ENCODE results near the gene ARHGAP8. TPM values are rescaled to one million over a fixed set of nuclear protein-coding genes. Genes with fewer than 3 reads are reported as not detected.

The ARHGAP8 gene
- polyA plus RNA-seq, 2 donors, result 7.2 to 11.2 TPM

- Histone ChIP-seq H3K27me3 (ENCODE audit: control insufficient read depth in 1 of 2, insufficient read depth in 2 of 2, low read length in 2 of 2) (no peaks in the 10 kb centered on the region), H3K4me3 (ENCODE audit: low read depth in 1 of 2, low read length in 2 of 2) (no peak overlapping the region), H3K4me1 (ENCODE audit: control insufficient read depth in 2 of 2, insufficient read depth in 2 of 2, low read length in 1 of 2) (no peaks in the 10 kb centered on the region), H3K36me3 (ENCODE audit: control insufficient read depth in 2 of 2, insufficient read depth in 2 of 2, low read length in 1 of 2) (no peaks in the 10 kb centered on the region), H3K9me3 (ENCODE audit: control insufficient read depth in 2 of 2, insufficient read depth in 1 of 2, low read depth in 1 of 2, low read length in 1 of 2) (peaks cover 0 to 2% of the 10 kb centered on the region in 2 donors), H3K27ac (ENCODE audit: low read depth in 2 of 2, low read length in 1 of 2) (no peak overlapping the region)
- 79 to 82% methylated on average over 16 of the region's 16 CpGs for WGBS, 2 donors
These were observed 24.4 kb downstream of the ARHGAP8 start for GRCh38 chr22:44776605-44777363.

GRCh38 chr22:44777364-44777755 lies 25.0 kb downstream of the ARHGAP8 start:
- peaks cover 0 to 2% of the 10 kb centered on the region in 2 donors for H3K9me3 ChIP-seq (ENCODE audit: control insufficient read depth in 2 of 2, insufficient read depth in 1 of 2, low read depth in 1 of 2, low read length in 1 of 2)
- H3K4me1 ChIP-seq (ENCODE audit: control insufficient read depth in 2 of 2, insufficient read depth in 2 of 2, low read length in 1 of 2), result no peaks in the 10 kb centered on the region
- H3K27me3 ChIP-seq (ENCODE audit: control insufficient read depth in 1 of 2, insufficient read depth in 2 of 2, low read length in 2 of 2), result no peaks in the 10 kb centered on the region
- H3K36me3 ChIP-seq (ENCODE audit: control insufficient read depth in 2 of 2, insufficient read depth in 2 of 2, low read length in 1 of 2), result no peaks in the 10 kb centered on the region
- H3K4me3 ChIP-seq (ENCODE audit: low read depth in 1 of 2, low read length in 2 of 2), result no peak overlapping the region
- 72 to 79% methylated on average over 2 of the region's 2 CpGs for WGBS, 2 donors
- H3K27ac ChIP-seq (ENCODE audit: low read depth in 2 of 2, low read length in 1 of 2), result no peak overlapping the region

GRCh38 chr22:44780876-44781449 lies 28.6 kb downstream of the ARHGAP8 start:
- Histone ChIP-seq H3K36me3 (ENCODE audit: control insufficient read depth in 2 of 2, insufficient read depth in 2 of 2, low read length in 1 of 2) (no peaks in the 10 kb centered on the region), H3K4me1 (ENCODE audit: control insufficient read depth in 2 of 2, insufficient read depth in 2 of 2, low read length in 1 of 2) (no peaks in the 10 kb centered on the region)

GRCh38 chr22:44782363-44782963 lies 30.1 kb downstream of the ARHGAP8 start:
- H3K9me3 ChIP-seq (ENCODE audit: control insufficient read depth in 2 of 2, insufficient read depth in 1 of 2, low read depth in 1 of 2, low read length in 1 of 2), result no peaks in the 10 kb centered on the region
- H3K27ac ChIP-seq (ENCODE audit: low read depth in 2 of 2, low read length in 1 of 2), result no peak overlapping the region
- no peaks in the 10 kb centered on the region for H3K4me1 ChIP-seq (ENCODE audit: control insufficient read depth in 2 of 2, insufficient read depth in 2 of 2, low read length in 1 of 2)
- H3K36me3 ChIP-seq (ENCODE audit: control insufficient read depth in 2 of 2, insufficient read depth in 2 of 2, low read length in 1 of 2), result peaks cover 0 to under 1% of the 10 kb centered on the region in 2 donors
- no peaks in the 10 kb centered on the region for H3K27me3 ChIP-seq (ENCODE audit: control insufficient read depth in 1 of 2, insufficient read depth in 2 of 2, low read length in 2 of 2)
- no peak overlapping the region for H3K4me3 ChIP-seq (ENCODE audit: low read depth in 1 of 2, low read length in 2 of 2)
- 61 to 73% methylated on average over 17 of the region's 17 CpGs for WGBS, 2 donors

More at GRCh38 chr22:44780876-44781449, 28.6 kb downstream of the ARHGAP8 start:
- H3K9me3 ChIP-seq (ENCODE audit: control insufficient read depth in 2 of 2, insufficient read depth in 1 of 2, low read depth in 1 of 2, low read length in 1 of 2), result no peaks in the 10 kb centered on the region
- H3K27ac ChIP-seq (ENCODE audit: low read depth in 2 of 2, low read length in 1 of 2), result no peak overlapping the region
- no peak overlapping the region for H3K4me3 ChIP-seq (ENCODE audit: low read depth in 1 of 2, low read length in 2 of 2)
- no peaks in the 10 kb centered on the region for H3K27me3 ChIP-seq (ENCODE audit: control insufficient read depth in 1 of 2, insufficient read depth in 2 of 2, low read length in 2 of 2)
- 83 to 84% methylated on average over 17 of the region's 17 CpGs for WGBS, 2 donors

- no peaks in the 10 kb centered on the region for H3K9me3 ChIP-seq (ENCODE audit: control insufficient read depth in 2 of 2, insufficient read depth in 1 of 2, low read depth in 1 of 2, low read length in 1 of 2)
- H3K27me3 ChIP-seq (ENCODE audit: control insufficient read depth in 1 of 2, insufficient read depth in 2 of 2, low read length in 2 of 2), result no peaks in the 10 kb centered on the region
- H3K27ac ChIP-seq (ENCODE audit: low read depth in 2 of 2, low read length in 1 of 2), result no peak overlapping the region
- 66 to 77% methylated on average over 9 to 10 of the region's 10 CpGs for WGBS, 2 donors
- H3K4me3 ChIP-seq (ENCODE audit: low read depth in 1 of 2, low read length in 2 of 2), result no peak overlapping the region
- H3K36me3 ChIP-seq (ENCODE audit: control insufficient read depth in 2 of 2, insufficient read depth in 2 of 2, low read length in 1 of 2), result peaks cover 0 to 2% of the 10 kb centered on the region in 2 donors
- no peaks in the 10 kb centered on the region for H3K4me1 ChIP-seq (ENCODE audit: control insufficient read depth in 2 of 2, insufficient read depth in 2 of 2, low read length in 1 of 2)
These were observed 30.7 kb downstream of the ARHGAP8 start for GRCh38 chr22:44783091-44783490.

GRCh38 chr22:44783581-44783980 lies 31.2 kb downstream of the ARHGAP8 start:
- Histone ChIP-seq H3K4me3 (ENCODE audit: low read depth in 1 of 2, low read length in 2 of 2) (no peak overlapping the region), H3K27me3 (ENCODE audit: control insufficient read depth in 1 of 2, insufficient read depth in 2 of 2, low read length in 2 of 2) (no peaks in the 10 kb centered on the region), H3K27ac (ENCODE audit: low read depth in 2 of 2, low read length in 1 of 2) (no peak overlapping the region), H3K4me1 (ENCODE audit: control insufficient read depth in 2 of 2, insufficient read depth in 2 of 2, low read length in 1 of 2) (no peaks in the 10 kb centered on the region), H3K9me3 (ENCODE audit: control insufficient read depth in 2 of 2, insufficient read depth in 1 of 2, low read depth in 1 of 2, low read length in 1 of 2) (no peaks in the 10 kb centered on the region), H3K36me3 (ENCODE audit: control insufficient read depth in 2 of 2, insufficient read depth in 2 of 2, low read length in 1 of 2) (peaks cover 0 to 2% of the 10 kb centered on the region in 2 donors)
- 47 to 49% methylated on average over 14 of the region's 14 CpGs for WGBS, 2 donors

GRCh38 chr22:44786136-44786535 lies 33.8 kb downstream of the ARHGAP8 start:
- H3K36me3 ChIP-seq (ENCODE audit: control insufficient read depth in 2 of 2, insufficient read depth in 2 of 2, low read length in 1 of 2), result peaks cover 0 to 2% of the 10 kb centered on the region in 2 donors
- no peak overlapping the region for H3K4me3 ChIP-seq (ENCODE audit: low read depth in 1 of 2, low read length in 2 of 2)
- no peak overlapping the region for H3K27ac ChIP-seq (ENCODE audit: low read depth in 2 of 2, low read length in 1 of 2)
- H3K27me3 ChIP-seq (ENCODE audit: control insufficient read depth in 1 of 2, insufficient read depth in 2 of 2, low read length in 2 of 2), result no peaks in the 10 kb centered on the region
- no peaks in the 10 kb centered on the region for H3K9me3 ChIP-seq (ENCODE audit: control insufficient read depth in 2 of 2, insufficient read depth in 1 of 2, low read depth in 1 of 2, low read length in 1 of 2)
- 88 to 91% methylated on average over 23 of the region's 23 CpGs for WGBS, 2 donors
- no peaks in the 10 kb centered on the region for H3K4me1 ChIP-seq (ENCODE audit: control insufficient read depth in 2 of 2, insufficient read depth in 2 of 2, low read length in 1 of 2)

GRCh38 chr22:44786610-44787009 lies 34.2 kb downstream of the ARHGAP8 start:
- Histone ChIP-seq H3K4me1 (ENCODE audit: control insufficient read depth in 2 of 2, insufficient read depth in 2 of 2, low read length in 1 of 2) (no peaks in the 10 kb centered on the region), H3K36me3 (ENCODE audit: control insufficient read depth in 2 of 2, insufficient read depth in 2 of 2, low read length in 1 of 2) (peaks cover 0 to 2% of the 10 kb centered on the region in 2 donors), H3K4me3 (ENCODE audit: low read depth in 1 of 2, low read length in 2 of 2) (no peak overlapping the region), H3K27ac (ENCODE audit: low read depth in 2 of 2, low read length in 1 of 2) (no peak overlapping the region), H3K27me3 (ENCODE audit: control insufficient read depth in 1 of 2, insufficient read depth in 2 of 2, low read length in 2 of 2) (no peaks in the 10 kb centered on the region), H3K9me3 (ENCODE audit: control insufficient read depth in 2 of 2, insufficient read depth in 1 of 2, low read depth in 1 of 2, low read length in 1 of 2) (no peaks in the 10 kb centered on the region)
- 73 to 80% methylated on average over 7 of the region's 7 CpGs for WGBS, 2 donors

GRCh38 chr22:44787832-44788231 lies 35.5 kb downstream of the ARHGAP8 start:
- no peaks in the 10 kb centered on the region for H3K4me1 ChIP-seq (ENCODE audit: control insufficient read depth in 2 of 2, insufficient read depth in 2 of 2, low read length in 1 of 2)
- H3K4me3 ChIP-seq (ENCODE audit: low read depth in 1 of 2, low read length in 2 of 2), result no peak overlapping the region
- WGBS, 2 donors, result 69 to 84% methylated on average over 3 of the region's 3 CpGs
- H3K9me3 ChIP-seq (ENCODE audit: control insufficient read depth in 2 of 2, insufficient read depth in 1 of 2, low read depth in 1 of 2, low read length in 1 of 2), result no peaks in the 10 kb centered on the region
- H3K36me3 ChIP-seq (ENCODE audit: control insufficient read depth in 2 of 2, insufficient read depth in 2 of 2, low read length in 1 of 2), result peaks cover 0 to 3% of the 10 kb centered on the region in 2 donors
- H3K27ac ChIP-seq (ENCODE audit: low read depth in 2 of 2, low read length in 1 of 2), result no peak overlapping the region
- no peaks in the 10 kb centered on the region for H3K27me3 ChIP-seq (ENCODE audit: control insufficient read depth in 1 of 2, insufficient read depth in 2 of 2, low read length in 2 of 2)
